ENCODE results near the gene KDM4B. TPM values are rescaled to one million over a fixed set of nuclear protein-coding genes. Genes with fewer than 3 reads are reported as not detected.

Gene KDM4B
- total and polyA plus RNA-seq, 2 donors from 2014 or later = 6.6 to 35.7 TPM

- H3K9ac ChIP-seq (ENCODE audit: low read length in 3 of 3) = no peak overlapping the region
- TF ChIP-seq CTCF (IDR thresholded peaks at IDR 0.05; ENCODE audit: borderline replicate concordance, extremely low read depth, insufficient read depth) = no peak
- no peak overlapping the region for H3K4me3 ChIP-seq (ENCODE audit: low read length in 3 of 3)
- no peaks in the 10 kb centered on the region for H3K4me1 ChIP-seq (ENCODE audit: control insufficient read depth in 2 of 3, insufficient read depth in 2 of 3, low read depth in 1 of 3, low read length in 3 of 3)
- DNase-seq (no peak), FAIRE-seq (no peak)
- no peaks in the 10 kb centered on the region for H3K9me3 ChIP-seq (ENCODE audit: control insufficient read depth in 2 of 3, insufficient read depth in 1 of 3, low read length in 3 of 3)
- H3K27ac ChIP-seq (ENCODE audit: low read depth in 2 of 2, low read length in 2 of 2) = no peak overlapping the region
- no peaks in the 10 kb centered on the region for H3K27me3 ChIP-seq (ENCODE audit: control insufficient read depth, insufficient read depth, low read length)
- intact Hi-C loops (cut with DNase I) = no loop called here
- peaks cover 0 to 8% (median 2%) of the 10 kb centered on the region in 3 donors for H3K36me3 ChIP-seq (ENCODE audit: control insufficient read depth in 2 of 3, insufficient read depth in 3 of 3, low read length in 3 of 3)
These were observed 151.4 kb downstream of the KDM4B start for GRCh38 chr19:5120321-5120720.

- FAIRE-seq = no peak
- no peak for TF ChIP-seq CTCF (IDR thresholded peaks at IDR 0.05; ENCODE audit: borderline replicate concordance, extremely low read depth, insufficient read depth)
- Histone ChIP-seq H3K27ac (ENCODE audit: low read depth in 2 of 2, low read length in 2 of 2) (no peak overlapping the region), H3K36me3 (ENCODE audit: control insufficient read depth in 2 of 3, insufficient read depth in 3 of 3, low read length in 3 of 3) (peaks cover 0 to 8% (median 2%) of the 10 kb centered on the region in 3 donors), H3K4me3 (ENCODE audit: low read length in 3 of 3) (no peak overlapping the region), H3K27me3 (ENCODE audit: control insufficient read depth, insufficient read depth, low read length) (no peaks in the 10 kb centered on the region), H3K4me1 (ENCODE audit: control insufficient read depth in 2 of 3, insufficient read depth in 2 of 3, low read depth in 1 of 3, low read length in 3 of 3) (no peaks in the 10 kb centered on the region), H3K9me3 (ENCODE audit: control insufficient read depth in 2 of 3, insufficient read depth in 1 of 3, low read length in 3 of 3) (no peaks in the 10 kb centered on the region), H3K9ac (ENCODE audit: low read length in 3 of 3) (no peak overlapping the region)
- no peak for DNase-seq
- intact Hi-C loops (cut with DNase I) = no loop called here
These were observed 151.9 kb downstream of the KDM4B start for GRCh38 chr19:5120833-5121232.

GRCh38 chr19:5121266-5122120, 152.6 kb downstream of the KDM4B start:
- intact Hi-C loops (cut with DNase I) = no loop called here
- DNase-seq (no peak), FAIRE-seq (no peak)
- Histone ChIP-seq H3K27ac (ENCODE audit: low read depth in 2 of 2, low read length in 2 of 2) (no peak overlapping the region), H3K9ac (ENCODE audit: low read length in 3 of 3) (no peak overlapping the region), H3K4me3 (ENCODE audit: low read length in 3 of 3) (no peak overlapping the region), H3K36me3 (ENCODE audit: control insufficient read depth in 2 of 3, insufficient read depth in 3 of 3, low read length in 3 of 3) (peaks cover 0 to 8% (median 2%) of the 10 kb centered on the region in 3 donors), H3K27me3 (ENCODE audit: control insufficient read depth, insufficient read depth, low read length) (no peaks in the 10 kb centered on the region), H3K4me1 (ENCODE audit: control insufficient read depth in 2 of 3, insufficient read depth in 2 of 3, low read depth in 1 of 3, low read length in 3 of 3) (no peaks in the 10 kb centered on the region), H3K9me3 (ENCODE audit: control insufficient read depth in 2 of 3, insufficient read depth in 1 of 3, low read length in 3 of 3) (no peaks in the 10 kb centered on the region)
- TF ChIP-seq CTCF (IDR thresholded peaks at IDR 0.05; ENCODE audit: borderline replicate concordance, extremely low read depth, insufficient read depth) = no peak
